ENCODE results near the gene SPAG6. TPM values are rescaled to one million over a fixed set of nuclear protein-coding genes. Genes with fewer than 3 reads are reported as not detected.
A peak's percentile ranks its signal among the peaks of the same experiment; 100 is the strongest.
"Not testable (repeated sequence)": the region's sequence is repeated elsewhere in the genome, so short reads cannot be mapped to it uniquely, and the experiment has no call there.

Gene SPAG6
- total RNA-seq, 1 donor from 2014 or later, result 10.4 TPM

- DNase-seq, result no peak
- ATAC-seq, result no peak
- Histone ChIP-seq H3K9me3 (no peaks in the 10 kb centered on the region), H3K27ac (no peak overlapping the region), H3K27me3 (ENCODE audit: low read depth) (peaks cover 5% of the 10 kb centered on the region), H3K36me3 (no peaks in the 10 kb centered on the region), H3K4me1 (no peaks in the 10 kb centered on the region), H3K4me3 (no peak overlapping the region)
- TF ChIP-seq, protein P1, sequence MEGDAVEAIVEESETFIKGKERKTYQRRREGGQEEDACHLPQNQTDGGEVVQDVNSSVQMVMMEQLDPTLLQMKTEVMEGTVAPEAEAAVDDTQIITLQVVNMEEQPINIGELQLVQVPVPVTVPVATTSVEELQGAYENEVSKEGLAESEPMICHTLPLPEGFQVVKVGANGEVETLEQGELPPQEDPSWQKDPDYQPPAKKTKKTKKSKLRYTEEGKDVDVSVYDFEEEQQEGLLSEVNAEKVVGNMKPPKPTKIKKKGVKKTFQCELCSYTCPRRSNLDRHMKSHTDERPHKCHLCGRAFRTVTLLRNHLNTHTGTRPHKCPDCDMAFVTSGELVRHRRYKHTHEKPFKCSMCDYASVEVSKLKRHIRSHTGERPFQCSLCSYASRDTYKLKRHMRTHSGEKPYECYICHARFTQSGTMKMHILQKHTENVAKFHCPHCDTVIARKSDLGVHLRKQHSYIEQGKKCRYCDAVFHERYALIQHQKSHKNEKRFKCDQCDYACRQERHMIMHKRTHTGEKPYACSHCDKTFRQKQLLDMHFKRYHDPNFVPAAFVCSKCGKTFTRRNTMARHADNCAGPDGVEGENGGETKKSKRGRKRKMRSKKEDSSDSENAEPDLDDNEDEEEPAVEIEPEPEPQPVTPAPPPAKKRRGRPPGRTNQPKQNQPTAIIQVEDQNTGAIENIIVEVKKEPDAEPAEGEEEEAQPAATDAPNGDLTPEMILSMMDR (IDR thresholded peaks at IDR 0.05), result no peak
- intact Hi-C loops (cut with DNase I), result loop anchor here (10.0 kb wide), 1 partner anchor 315 kb away; no protein-coding TSS in a partner anchor
These were observed 35.9 kb upstream of the SPAG6 start for GRCh38 chr10:22309180-22310000.

DNA sequence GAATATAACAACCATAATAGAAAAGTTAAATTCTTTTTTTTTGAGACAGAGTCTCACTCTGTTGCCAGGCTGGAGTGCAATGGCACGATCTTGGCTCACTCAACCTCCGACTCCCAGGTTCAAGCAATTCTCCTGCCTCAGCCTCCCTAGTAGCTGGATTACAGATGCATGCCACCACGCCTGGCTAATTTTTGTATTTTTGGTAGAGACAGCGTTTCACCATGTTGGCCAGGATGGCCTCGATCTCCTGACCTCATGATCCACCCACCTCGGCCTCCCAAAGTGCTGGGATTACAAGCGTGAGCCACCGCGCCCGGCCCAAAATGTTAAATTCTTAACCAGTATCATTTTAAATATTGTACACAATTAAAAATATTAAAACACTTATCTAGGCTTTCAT is 35.3 kb upstream of the SPAG6 start:
- DNase-seq; H3K27me3 ChIP-seq (ENCODE audit: low read depth); ATAC-seq; intact Hi-C loops (cut with DNase I); H3K36me3 ChIP-seq; H3K4me3 ChIP-seq; H3K9me3 ChIP-seq; H3K27ac ChIP-seq; H3K4me1 ChIP-seq: not testable (repeated sequence)

DNA sequence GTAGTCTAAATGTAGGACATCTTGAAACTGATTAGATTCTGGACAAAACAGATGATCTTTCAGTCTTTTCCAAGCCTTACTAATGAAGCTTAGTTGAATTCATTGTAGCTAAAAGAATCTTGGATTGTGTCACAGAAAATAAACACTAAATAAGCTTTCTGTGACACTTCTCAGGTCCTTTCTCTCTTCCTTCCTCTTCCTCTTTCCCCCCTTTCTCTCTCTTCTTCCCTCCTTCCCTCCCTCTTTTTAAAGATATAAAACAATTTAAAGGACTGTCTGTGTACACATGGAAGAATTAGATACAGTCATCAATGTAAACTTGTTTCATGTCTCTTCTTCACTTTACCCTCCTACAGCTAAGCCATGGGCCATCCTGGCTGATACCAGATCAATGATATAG is 34.4 kb upstream of the SPAG6 start:
- Histone ChIP-seq H3K36me3 (no peaks in the 10 kb centered on the region), H3K27me3 (ENCODE audit: low read depth) (peaks cover 5% of the 10 kb centered on the region), H3K4me1 (peaks cover 5% of the 10 kb centered on the region), H3K4me3 (no peak overlapping the region), H3K9me3 (no peaks in the 10 kb centered on the region), H3K27ac (no peak overlapping the region)
- intact Hi-C loops (cut with DNase I), result no loop called here
- DNase-seq (no peak), ATAC-seq (no peak)
- TF ChIP-seq, protein P1 (IDR thresholded peaks at IDR 0.05), result no peak

- ATAC-seq, result no peak
- H3K9me3 ChIP-seq, result no peaks in the 10 kb centered on the region
- no peaks in the 10 kb centered on the region for H3K36me3 ChIP-seq
- H3K4me1 ChIP-seq, result peaks cover 22% of the 10 kb centered on the region
- H3K4me3 ChIP-seq, result peak overlapping the region; percentile 86
- no peak overlapping the region for H3K27ac ChIP-seq
- intact Hi-C loops (cut with DNase I), result no loop called here
- DNase-seq, result no peak
- TF ChIP-seq, protein P1 (IDR thresholded peaks at IDR 0.05), result no peak
- no peaks in the 10 kb centered on the region for H3K27me3 ChIP-seq (ENCODE audit: low read depth)
These were observed 30.4 kb upstream of the SPAG6 start for GRCh38 chr10:22314852-22315251.

- peaks cover 25% of the 10 kb centered on the region for H3K4me1 ChIP-seq
- ATAC-seq (peak in 1 of 2 donors; percentile 4), DNase-seq (no peak)
- no peaks in the 10 kb centered on the region for H3K36me3 ChIP-seq
- H3K27me3 ChIP-seq (ENCODE audit: low read depth), result no peaks in the 10 kb centered on the region
- no peaks in the 10 kb centered on the region for H3K9me3 ChIP-seq
- peak overlapping the region; percentile 91 for H3K27ac ChIP-seq
- intact Hi-C loops (cut with DNase I), result no loop called here
- peak overlapping the region; percentile 86 for H3K4me3 ChIP-seq
- TF ChIP-seq, protein P1 (IDR thresholded peaks at IDR 0.05), result no peak
These were observed 29.6 kb upstream of the SPAG6 start for GRCh38 chr10:22315455-22316285.
